ENCODE results near the gene FXYD6. TPM values are rescaled to one million over a fixed set of nuclear protein-coding genes. Genes with fewer than 3 reads are reported as not detected.

FXYD6 gene
- polyA plus RNA-seq, 4 donors: 0.67 to 58.4 (median 22.6) TPM

Other genes with a start within 250 kb of the FXYD6 start
- gene DSCAML1, start 79.4 kb downstream of the FXYD6 start, polyA plus RNA-seq: 1 to 10 TPM in 1 of 4 donors, under 1 TPM in 2, not detected in 1; under 0.01 to 3.3 (median 0.22) TPM
- gene FXYD2, start 51.9 kb downstream of the FXYD6 start, polyA plus RNA-seq: 100 to 1,000 TPM in 1 of 4 donors, 1 to 10 TPM in 2, not detected in 1; 2.2 to 136 (median 3.2) TPM
- 1 to 10 TPM in 1 of 4 donors, under 1 TPM in 1, not detected in 2; 0.18 to 6.8 TPM for gene TMPRSS13, start 52.7 kb upstream of the FXYD6 start, polyA plus RNA-seq
- gene IL10RA, start 109.7 kb upstream of the FXYD6 start, polyA plus RNA-seq: 1 to 10 TPM; 1.1 to 9.3 (median 6.1) TPM
- gene TMPRSS4, start 200.4 kb upstream of the FXYD6 start, polyA plus RNA-seq: 100 to 1,000 TPM in 1 of 4 donors, 10 to 100 TPM in 3; 20.0 to 117 (median 44.3) TPM
- under 1 TPM in 2 of 4 donors, not detected in 2; 0.03 to 0.44 TPM for gene SMIM35, start 210.3 kb upstream of the FXYD6 start, polyA plus RNA-seq

All from small intestine (tissue), 4 donors.